NCI-H2227 (cell line): Measurements from ENCODE around the gene NUP214.
"Not testable (repeated sequence)": the region's sequence is repeated elsewhere in the genome, so short reads cannot be mapped to it uniquely, and the experiment has no call there.

ENCODE experiments used
- DNase-seq: peaks from one replicate; lab custom pipeline; 2025; ENCODE audit not compliant: unreplicated experiment; lab: John Stamatoyannopoulos, UW

The NUP214 gene

DNA sequence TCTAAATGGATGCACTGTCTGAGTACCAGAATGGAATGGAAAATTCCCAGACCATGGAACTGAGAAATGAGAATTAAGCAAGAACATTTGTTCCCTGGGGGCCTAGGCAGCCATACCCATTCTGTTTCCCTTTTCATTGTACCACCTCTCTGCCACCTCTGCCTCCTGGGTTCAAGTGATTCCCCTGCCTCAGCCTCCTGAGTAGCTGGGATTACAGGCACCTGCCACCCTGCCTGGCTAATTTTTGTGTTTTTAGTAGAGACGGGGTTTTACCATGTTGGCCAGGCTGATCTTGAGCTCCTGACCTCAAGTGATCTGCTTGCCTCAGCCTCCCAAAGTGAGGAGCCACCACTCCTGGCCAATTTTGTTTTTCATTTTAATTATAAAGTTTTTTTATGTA lies 33.3 kb downstream of the NUP214 start:
- not testable (repeated sequence) for DNase-seq

GRCh38 chr9:131160416-131161112 lies 35.2 kb downstream of the NUP214 start:
- no peak for DNase-seq

DNA sequence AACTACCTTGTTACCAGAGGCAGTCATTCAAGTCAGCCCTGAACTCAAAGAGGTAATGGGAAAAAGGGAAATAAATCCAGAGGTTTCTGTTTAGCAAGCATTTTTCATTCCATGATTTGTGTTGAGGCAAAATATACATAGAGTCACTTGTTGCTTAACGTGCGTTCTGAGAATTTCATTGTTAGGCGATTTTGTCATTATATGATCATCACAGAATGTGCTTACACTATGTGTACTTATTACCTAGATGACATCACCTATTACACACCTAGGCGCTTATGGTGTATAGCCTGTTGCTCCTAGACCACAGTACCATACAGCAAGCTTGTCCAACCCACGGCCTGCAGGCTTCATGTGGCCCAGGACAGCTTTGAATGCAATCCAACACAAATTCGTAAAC lies 36.2 kb downstream of the NUP214 start:
- DNase-seq, result no peak

- no peak for DNase-seq
Observed at GRCh38 chr9:131162886-131163285, 37.5 kb downstream of the NUP214 start.

DNA sequence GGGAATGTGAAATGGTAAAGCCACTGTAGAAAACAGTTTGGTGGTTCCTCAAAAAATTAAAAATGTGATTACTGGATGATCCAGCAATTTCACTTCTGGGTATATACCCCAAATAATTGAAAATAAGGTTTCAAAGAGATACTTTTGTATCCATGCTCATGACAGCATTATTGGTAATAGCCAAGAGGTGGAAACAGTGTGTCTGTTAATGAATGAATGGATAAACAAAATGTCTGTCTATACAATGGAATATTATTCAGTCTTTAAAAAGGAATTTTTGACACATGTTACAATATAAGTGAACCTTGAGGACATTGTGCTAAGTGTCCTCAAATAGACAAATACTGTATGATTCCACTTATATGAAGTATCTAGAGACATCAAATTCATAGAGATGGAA lies 40.1 kb downstream of the NUP214 start:
- DNase-seq, result no peak

DNA sequence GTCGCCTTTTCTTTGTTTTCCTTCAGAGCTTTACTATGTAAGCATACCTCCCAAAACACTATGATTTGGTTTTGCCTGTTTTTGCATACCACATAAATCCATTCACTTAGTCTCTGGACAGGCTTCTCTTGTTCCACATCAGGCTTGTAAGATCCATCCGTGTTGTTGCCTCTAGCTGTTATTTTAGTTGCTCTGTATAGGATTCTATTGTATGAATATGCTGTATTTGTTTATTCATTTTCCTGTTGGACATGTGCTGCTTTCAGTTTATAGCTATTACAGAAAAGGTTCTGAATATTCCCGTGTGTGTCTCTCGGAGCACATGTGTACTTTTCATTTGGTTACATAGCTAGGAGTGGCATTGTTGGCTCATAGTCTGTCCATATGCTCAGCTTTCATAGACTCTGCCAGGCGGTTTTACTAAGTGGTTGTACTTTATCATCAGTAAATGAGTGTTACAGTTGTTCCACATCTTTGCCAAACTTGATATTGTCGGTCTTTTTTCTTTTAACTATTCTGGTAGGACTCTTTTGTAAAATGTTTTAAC lies 41.8 kb downstream of the NUP214 start:
- no peak for DNase-seq

DNA sequence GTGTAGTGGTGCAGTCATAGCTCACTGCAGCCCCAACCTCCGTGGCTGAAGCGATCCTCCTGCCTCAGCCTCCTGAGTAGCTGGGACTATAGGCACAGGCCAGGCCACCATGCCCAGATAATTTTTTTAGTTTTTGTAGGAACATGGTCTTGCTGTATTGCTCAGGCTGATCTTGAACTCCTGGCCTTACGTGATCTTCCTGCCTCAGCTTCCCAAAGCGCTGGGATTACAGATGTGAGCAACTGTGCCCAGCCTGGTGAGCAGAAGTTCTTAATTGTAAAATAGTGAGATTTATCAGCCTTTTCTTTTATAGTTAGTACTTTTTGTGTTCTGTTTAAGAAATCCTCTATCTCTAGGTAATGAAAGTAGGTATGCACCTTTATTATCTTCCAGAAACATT lies 42.5 kb downstream of the NUP214 start:
- DNase-seq, result no peak

DNA sequence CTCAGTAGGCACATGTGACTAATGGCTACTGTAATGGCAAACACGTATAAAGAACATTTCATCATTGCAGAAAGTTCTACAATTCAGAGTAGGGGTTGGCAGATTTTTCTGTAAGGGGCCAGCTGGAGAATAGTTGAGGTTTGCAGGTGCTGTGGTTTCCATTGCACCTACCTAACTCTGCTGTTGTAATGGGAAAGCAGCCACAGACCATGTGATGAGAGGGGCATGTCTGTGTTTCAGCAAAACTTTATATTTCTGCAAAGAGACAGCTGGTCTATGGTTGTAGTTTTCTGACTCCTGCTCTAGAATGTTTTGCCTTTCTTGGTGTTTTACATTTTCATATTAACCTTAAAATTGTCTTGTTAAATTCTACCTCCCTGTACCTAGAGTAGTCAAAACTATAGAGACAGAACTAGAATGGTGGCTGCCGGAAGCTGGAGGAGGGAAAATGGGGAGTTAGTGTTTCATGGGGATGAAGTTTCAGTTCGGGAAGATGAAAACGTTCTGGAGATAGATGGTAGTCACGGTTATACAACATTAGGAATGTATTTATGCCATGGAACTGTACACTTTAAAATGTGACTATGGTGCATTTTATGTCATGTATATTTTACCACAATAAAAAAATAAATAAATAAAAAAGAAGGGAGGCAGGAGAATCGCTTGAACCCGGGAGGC lies 44.3 kb downstream of the NUP214 start:
- DNase-seq, result no peak

DNA sequence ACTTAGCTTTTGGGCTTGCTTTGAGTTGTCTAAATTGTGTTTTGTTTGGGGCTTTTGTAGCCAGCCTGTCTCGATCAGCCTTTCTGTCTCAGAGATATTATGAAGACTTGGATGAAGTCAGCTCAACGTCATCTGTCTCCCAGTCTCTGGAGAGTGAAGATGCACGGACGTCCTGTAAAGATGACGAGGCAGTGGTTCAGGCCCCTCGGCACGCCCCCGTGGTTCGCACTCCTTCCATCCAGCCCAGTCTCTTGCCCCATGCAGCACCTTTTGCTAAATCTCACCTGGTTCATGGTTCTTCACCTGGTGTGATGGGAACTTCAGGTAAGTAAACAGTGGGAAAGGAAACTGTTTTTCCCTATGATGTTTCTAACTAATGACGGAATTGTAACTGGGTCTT lies 48.6 kb downstream of the NUP214 start:
- DNase-seq, result no peak

- no peak for DNase-seq
Observed at GRCh38 chr9:131174681-131175239, 49.4 kb downstream of the NUP214 start.

DNA sequence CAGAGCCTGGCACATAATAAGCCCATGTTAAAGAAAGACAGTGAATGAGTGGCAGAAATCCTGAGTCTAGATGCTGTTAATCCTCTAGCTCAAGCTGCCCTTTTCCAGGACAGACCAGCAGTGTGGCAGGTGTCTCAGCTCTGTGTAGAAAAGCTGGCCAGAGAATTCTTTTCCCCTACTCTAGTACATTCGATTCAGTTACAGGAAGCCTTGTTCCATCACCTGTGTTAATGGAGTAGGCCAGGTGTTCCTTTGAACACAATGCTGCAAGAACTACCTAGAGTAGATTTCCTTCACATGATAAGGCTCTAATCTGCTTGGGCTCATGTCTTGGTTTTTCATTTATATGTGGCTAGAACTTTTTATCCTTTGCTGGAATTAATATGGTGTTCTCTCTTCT lies 52.5 kb downstream of the NUP214 start:
- no peak for DNase-seq

GRCh38 chr9:131178382-131178781 lies 53.0 kb downstream of the NUP214 start:
- DNase-seq, result peak; percentile 61

DNA sequence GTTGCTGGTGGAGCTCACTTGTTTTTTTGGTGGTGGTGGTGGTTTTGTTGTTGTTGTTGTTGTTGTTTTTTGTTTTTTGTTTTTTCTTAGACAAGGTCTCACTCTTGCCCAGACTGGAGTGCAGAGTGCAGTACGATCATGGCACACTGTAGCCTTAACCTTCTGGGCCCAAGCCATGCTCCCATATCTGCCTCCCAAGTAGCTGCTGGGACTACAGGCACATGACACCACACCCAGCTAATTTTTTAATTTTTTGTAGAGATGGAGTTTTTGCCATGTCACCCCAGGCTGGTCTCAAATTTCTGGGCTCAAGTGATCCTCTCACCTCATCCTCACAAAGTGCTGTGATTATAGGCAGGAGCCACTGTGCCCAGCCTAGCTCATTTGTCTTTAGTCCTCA lies 53.5 kb downstream of the NUP214 start:
- no peak for DNase-seq

DNA sequence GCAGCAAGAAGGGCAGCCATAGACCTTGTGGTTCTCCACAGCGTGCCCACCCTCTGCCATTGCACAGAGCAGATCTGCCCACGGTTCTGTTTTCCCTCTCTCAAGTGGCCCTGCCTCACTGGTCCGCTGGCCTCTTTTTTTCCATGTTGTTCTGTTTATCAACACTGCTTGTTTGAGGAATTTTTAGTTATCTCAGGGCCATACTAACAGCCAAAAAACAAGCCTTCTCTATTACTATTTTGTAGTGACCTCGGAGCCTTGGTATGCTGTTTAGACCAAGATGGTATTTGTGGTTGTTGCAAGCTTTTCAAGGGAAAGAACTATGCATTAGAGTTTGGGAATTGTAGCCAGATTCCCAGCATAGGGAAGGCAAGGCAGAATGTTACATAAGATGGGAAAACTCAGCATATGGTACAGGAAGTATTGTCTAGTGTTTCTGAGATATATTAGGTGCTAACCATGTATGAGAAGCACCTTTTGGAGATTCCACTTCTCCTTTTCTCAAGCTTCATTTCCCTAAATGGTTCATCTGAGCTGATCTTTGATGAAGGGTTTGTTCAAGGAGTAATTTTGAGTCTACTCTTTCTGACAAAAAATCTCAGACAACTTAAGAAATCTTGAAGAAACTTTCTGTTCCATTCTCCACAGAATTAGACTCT lies 54.3 kb downstream of the NUP214 start:
- DNase-seq, result no peak

- DNase-seq, result no peak
Observed at GRCh38 chr9:131180454-131180853, 55.1 kb downstream of the NUP214 start.

DNA sequence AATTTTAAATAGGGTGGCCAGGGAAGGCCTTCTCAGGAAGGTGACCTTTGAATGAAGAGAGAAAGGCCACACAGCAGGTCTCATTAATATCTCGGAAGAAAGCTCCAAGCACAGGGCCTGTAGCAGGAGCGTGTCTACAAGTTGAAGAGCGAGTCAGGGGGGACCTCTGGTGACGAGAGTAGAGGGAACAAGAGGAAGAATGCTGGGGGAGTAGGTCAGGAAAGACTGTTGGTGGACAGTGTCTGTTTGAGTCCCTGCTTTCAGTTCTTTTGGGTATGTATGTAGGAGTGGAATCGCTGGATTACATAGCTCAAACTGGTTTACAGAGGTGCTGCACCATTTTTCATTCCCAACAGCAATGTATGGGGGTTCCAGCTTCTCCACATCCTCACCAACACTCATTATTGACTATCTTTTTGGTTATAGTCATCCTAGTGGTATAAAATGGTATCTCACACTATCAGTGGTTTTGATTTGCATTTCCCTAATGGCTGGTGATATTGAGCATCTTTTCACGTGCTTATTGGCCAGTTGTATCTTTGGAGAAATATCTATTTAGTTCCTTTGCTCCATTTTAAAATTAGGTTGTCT lies 55.8 kb downstream of the NUP214 start:
- no peak for DNase-seq

DNA sequence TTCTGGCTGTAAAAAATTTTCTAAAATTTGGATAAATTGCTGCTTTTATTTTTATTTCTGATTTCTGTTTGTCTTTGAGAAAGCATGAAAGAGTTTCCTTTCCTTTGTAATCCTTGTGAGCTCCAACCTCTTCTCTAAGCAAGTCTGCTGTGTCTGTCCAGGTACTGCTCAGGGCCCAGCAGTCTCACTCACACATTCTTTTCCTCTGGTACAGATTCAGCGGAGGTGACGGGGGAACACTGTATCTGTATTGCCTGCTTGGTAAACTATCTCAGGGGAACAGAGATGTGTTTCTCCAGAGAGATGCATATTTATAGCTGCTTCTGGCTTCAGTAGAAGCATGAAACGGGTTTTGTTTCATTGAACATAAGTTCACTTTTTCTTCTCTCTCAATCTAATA lies 60.5 kb downstream of the NUP214 start:
- DNase-seq, result no peak

- no peak for DNase-seq
Observed at GRCh38 chr9:131186622-131187021, 61.2 kb downstream of the NUP214 start.

DNA sequence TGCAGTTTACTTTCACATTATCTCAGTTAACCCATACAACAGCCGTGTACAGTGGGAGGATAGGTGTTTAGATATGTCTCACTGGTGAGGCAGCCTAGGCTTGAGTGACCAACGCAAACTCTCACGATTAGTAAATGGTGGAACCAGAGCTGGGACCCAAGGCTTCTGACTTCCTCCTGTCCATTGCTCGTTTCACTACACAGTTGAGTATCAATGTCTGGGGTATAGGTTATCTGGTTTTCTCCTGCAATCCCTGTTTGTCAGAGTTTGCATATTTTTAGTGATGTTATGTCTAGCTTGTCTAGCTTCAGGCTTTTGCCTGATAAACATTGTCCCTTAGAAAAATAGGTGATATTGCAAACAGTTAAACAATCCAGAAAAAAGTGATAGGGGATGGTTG lies 62.6 kb downstream of the NUP214 start:
- DNase-seq, result no peak

DNA sequence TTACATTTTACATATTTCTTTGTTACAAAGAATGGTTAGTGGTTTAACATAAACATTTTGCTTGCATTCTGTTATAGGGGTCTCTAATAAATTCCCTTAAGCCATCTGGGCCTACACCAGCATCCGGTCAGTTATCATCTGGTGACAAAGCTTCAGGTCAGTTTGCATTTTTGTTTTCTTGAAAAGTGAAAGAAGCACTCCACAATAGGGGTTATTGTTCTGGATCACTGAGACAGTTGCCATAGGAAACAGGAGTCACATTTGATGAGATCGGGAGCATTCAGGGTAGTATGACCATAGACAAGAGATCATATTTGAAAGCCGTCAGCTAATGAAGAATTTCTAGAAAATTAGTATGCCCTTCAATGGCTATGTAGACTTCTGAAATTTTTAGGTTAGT lies 63.6 kb downstream of the NUP214 start:
- DNase-seq, result no peak

GRCh38 chr9:131190191-131190590 lies 64.8 kb downstream of the NUP214 start:
- no peak for DNase-seq
